Activated naive CD4-positive, alpha-beta T cell treated with anti-CD3 and anti-CD28 coated beads, Interleukin-2, amount 50 U/mL, for 24 hours (primary cell): Measurements from ENCODE around the gene NPM3.

Experiments
- H3K27ac Mint-ChIP-seq: one replicate; pipeline ENCODE4 v1.8.0; 2021; ENCODE audit warnings: mild to moderate bottlenecking, mixed read lengths
- H3K27me3 Mint-ChIP-seq: one replicate; pipeline ENCODE4 v1.8.0; 2021; ENCODE audit warnings: mixed read lengths
- H3K36me3 Mint-ChIP-seq: one replicate; pipeline ENCODE4 v1.8.0; 2021; ENCODE audit warnings: mixed read lengths
- H3K4me1 Mint-ChIP-seq: one replicate; pipeline ENCODE4 v1.8.0; 2021; ENCODE audit warnings: mixed read lengths
- H3K4me3 Mint-ChIP-seq: one replicate; pipeline ENCODE4 v1.8.0; 2021; ENCODE audit warnings: mild to moderate bottlenecking, mixed read lengths
- H3K9me3 Mint-ChIP-seq: one replicate; pipeline ENCODE4 v1.8.0; 2021; ENCODE audit warnings: mixed read lengths

The NPM3 gene

DNA sequence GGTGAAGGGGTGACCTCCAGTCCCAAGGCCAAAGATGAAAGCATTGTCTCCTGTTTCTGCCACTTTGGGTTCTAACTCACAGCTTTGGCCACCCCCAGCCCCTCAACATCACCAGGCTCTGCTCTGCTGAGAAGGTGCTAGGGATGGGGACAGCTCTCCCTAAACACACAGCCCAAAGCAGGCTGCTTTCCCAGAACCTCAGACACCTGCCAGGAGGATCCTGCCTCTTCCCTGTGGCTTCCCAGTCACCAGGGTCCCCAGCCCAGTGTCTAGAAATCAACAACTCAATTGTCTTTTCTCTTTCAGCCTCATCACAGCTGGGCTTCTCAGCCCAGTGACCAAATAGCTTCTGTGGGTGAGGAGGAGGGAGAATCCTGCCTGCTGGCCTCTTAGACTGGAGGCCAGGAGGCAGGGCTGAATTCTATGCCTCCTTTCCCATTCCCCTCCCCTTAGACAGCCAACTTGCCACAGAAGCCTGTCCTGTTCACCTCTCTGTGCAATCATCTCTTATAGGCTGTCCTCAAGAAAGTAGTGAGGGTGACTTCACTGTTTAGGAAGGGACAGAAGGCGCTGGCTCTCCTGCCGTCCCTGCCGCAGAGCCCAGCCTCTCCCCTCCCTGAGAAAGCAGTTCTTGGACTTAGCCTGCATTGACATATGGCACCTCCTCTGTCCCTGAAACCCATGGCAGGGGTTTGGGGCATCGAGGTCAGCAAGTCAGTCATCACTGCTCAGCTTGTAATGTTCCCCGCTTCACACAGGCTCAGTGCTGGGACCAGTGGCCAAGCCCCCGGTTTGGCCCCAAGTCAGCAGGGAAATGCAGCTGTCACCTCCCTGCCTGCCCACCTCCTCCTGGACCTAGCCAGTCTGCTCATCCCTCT, 11.0 kb downstream of the NPM3 start:
- Mint-ChIP-seq H3K27me3 (peaks cover 39% of the 10 kb centered on the region), H3K36me3 (peaks cover 2% of the 10 kb centered on the region)

DNA sequence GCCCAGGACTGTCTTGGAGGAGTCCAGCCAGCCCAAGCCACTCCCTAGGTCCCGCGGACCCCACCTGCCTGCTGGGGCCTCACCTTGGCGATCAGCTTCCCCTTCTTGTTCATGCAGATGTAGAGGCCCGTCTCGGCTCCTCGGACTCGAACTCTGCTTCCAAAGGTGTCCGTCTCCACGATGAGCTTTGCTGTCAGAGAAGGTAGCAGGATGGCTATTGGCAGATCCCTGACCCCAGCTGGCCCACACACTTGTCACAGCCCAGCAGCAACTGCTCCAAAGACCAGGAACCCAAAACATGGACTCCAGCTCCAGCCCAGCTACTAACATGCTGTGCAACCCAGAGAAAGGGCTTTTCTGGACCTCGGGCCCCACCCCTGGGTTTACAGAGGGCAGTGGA, 11.9 kb downstream of the NPM3 start:
- Mint-ChIP-seq H3K4me1 (peaks cover 16% of the 10 kb centered on the region), H3K27me3 (peaks cover 39% of the 10 kb centered on the region), H3K27ac (no peak overlapping the region), H3K4me3 (no peak overlapping the region), H3K9me3 (no peaks in the 10 kb centered on the region), H3K36me3 (peaks cover 2% of the 10 kb centered on the region)

More for the DNA sequence above, 11.0 kb downstream of the NPM3 start:
- H3K4me3 Mint-ChIP-seq: no peak overlapping the region
- peaks cover 21% of the 10 kb centered on the region for H3K4me1 Mint-ChIP-seq
- no peak overlapping the region for H3K27ac Mint-ChIP-seq
- H3K9me3 Mint-ChIP-seq: no peaks in the 10 kb centered on the region

GRCh38 chr10:101770331-101771215, 12.7 kb downstream of the NPM3 start:
- Mint-ChIP-seq H3K9me3 (no peaks in the 10 kb centered on the region), H3K4me1 (peaks cover 16% of the 10 kb centered on the region), H3K4me3 (no peak overlapping the region), H3K27me3 (peaks cover 39% of the 10 kb centered on the region), H3K36me3 (peaks cover 2% of the 10 kb centered on the region), H3K27ac (no peak overlapping the region)

GRCh38 chr10:101769541-101770180, 13.6 kb downstream of the NPM3 start:
- Mint-ChIP-seq H3K4me1 (peaks cover 14% of the 10 kb centered on the region), H3K27me3 (peaks cover 35% of the 10 kb centered on the region), H3K36me3 (peaks cover 2% of the 10 kb centered on the region), H3K27ac (no peak overlapping the region), H3K9me3 (no peaks in the 10 kb centered on the region), H3K4me3 (no peak overlapping the region)

- Mint-ChIP-seq H3K4me3 (no peak overlapping the region), H3K27me3 (peaks cover 27% of the 10 kb centered on the region), H3K4me1 (peaks cover 5% of the 10 kb centered on the region), H3K36me3 (peaks cover 2% of the 10 kb centered on the region), H3K27ac (peak overlapping the region; percentile 38), H3K9me3 (no peaks in the 10 kb centered on the region)
Observed at GRCh38 chr10:101768791-101769170, 14.5 kb downstream of the NPM3 start.

DNA sequence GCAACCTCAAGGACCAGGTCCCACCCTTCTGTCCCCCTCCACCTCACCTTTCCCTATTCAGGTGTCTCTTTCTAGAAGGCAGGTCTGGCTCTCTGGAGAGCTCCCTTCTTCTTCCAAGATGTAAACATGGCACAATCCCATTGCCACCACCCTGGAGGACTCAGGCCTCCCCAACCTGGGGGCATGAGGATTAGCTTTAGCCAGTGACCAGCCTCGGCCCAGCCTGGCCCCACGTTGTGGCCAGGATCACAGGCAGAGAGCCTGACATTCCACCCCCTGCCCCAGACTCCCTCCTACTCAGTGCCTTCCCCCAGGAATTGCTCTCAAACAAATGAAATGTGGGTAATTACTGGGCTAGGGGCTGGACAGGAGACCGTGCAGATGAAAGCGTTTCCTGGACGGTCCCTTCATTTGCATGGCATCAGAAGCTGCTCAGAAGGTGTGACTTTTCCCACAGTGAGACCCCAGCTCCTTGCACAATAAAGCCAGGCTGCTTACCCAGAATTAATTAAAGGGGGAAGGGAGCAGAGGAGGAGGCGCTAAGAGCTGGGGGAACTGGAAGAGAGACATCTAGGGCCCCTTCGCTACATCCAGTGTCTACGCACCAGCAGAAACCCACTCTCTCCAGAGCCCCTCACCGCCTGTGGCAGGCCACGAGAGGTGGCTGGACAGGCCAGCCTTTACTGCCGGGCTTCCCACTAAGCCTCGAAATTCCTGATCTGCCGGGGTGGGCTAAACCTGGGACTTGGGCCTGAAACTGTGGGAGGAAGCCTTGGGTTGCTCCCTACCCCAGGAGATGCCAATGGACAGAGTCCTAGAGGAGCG, 15.1 kb downstream of the NPM3 start:
- Mint-ChIP-seq H3K4me3 (no peak overlapping the region), H3K36me3 (peaks cover 2% of the 10 kb centered on the region), H3K9me3 (no peaks in the 10 kb centered on the region), H3K4me1 (no peaks in the 10 kb centered on the region), H3K27me3 (peaks cover 22% of the 10 kb centered on the region), H3K27ac (no peak overlapping the region)

DNA sequence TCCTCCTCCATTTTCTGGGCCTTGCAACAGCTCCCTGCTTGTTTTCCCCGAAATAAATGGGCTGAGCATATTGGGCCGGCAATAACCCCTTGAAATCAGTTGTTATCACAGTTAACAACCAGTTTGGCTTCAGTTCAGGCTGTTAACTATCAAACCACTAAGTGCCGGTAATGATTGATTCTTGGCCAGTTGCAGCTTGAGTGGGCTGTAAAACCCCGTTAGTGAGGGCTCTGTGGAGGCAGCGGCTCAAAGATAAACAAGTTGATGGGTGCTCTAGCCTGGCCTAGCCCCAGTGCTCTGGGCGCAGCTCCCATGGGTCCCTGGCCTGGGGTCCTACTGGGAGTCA, 15.7 kb downstream of the NPM3 start:
- H3K9me3 Mint-ChIP-seq: no peaks in the 10 kb centered on the region
- peaks cover 2% of the 10 kb centered on the region for H3K36me3 Mint-ChIP-seq
- no peak overlapping the region for H3K27ac Mint-ChIP-seq
- H3K27me3 Mint-ChIP-seq: peaks cover 17% of the 10 kb centered on the region
- no peak overlapping the region for H3K4me3 Mint-ChIP-seq
- H3K4me1 Mint-ChIP-seq: no peaks in the 10 kb centered on the region

DNA sequence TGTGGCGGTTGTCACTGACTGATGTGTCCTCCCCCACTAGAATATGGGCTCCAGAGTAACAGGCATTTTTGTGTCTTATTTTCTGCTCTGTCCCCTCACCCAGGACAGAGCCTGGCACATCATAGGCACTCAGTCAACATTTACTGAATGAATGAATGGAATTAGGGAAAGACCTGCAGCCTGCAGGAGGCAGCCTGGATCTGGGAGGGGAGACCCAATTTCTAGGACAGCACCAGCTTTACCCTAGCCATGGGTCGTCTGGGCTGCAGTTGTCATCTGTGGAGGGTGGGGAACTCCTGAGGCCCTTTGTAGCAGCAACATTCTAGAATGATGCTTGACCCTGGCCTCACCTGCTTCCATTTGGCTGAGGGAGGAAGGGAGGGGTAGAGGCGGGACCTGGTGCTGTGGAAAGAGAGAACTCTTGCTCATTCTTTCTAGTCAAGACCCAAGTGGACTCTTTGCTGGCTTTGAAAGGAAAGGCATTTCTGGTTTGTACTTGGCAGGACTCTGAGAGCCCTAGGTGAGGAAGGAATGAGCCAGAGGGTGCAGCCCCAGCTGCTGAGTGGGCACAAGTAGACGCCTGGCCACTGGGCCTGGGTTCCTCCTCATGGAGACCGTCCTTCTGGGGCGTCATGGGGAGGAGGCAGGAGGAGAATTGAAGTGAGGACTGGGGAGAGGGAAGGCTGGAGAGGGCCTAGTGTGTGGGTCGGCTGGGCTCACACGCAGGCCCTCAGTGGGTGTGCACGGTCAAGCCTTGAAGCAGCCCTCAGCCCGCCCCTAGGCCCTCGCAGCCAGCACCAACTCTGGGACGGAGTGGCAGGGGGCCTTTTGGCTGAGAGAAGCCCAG, 16.3 kb downstream of the NPM3 start:
- H3K27ac Mint-ChIP-seq: no peak overlapping the region
- H3K27me3 Mint-ChIP-seq: peaks cover 12% of the 10 kb centered on the region
- peaks cover 2% of the 10 kb centered on the region for H3K36me3 Mint-ChIP-seq
- no peaks in the 10 kb centered on the region for H3K4me1 Mint-ChIP-seq
- H3K9me3 Mint-ChIP-seq: no peaks in the 10 kb centered on the region
- H3K4me3 Mint-ChIP-seq: no peak overlapping the region

- H3K4me1 Mint-ChIP-seq: no peaks in the 10 kb centered on the region
- peaks cover 11% of the 10 kb centered on the region for H3K27me3 Mint-ChIP-seq
- no peak overlapping the region for H3K4me3 Mint-ChIP-seq
- H3K36me3 Mint-ChIP-seq: peaks cover 2% of the 10 kb centered on the region
- H3K27ac Mint-ChIP-seq: no peak overlapping the region
- H3K9me3 Mint-ChIP-seq: no peaks in the 10 kb centered on the region
Observed at GRCh38 chr10:101766306-101766705, 16.9 kb downstream of the NPM3 start.

DNA sequence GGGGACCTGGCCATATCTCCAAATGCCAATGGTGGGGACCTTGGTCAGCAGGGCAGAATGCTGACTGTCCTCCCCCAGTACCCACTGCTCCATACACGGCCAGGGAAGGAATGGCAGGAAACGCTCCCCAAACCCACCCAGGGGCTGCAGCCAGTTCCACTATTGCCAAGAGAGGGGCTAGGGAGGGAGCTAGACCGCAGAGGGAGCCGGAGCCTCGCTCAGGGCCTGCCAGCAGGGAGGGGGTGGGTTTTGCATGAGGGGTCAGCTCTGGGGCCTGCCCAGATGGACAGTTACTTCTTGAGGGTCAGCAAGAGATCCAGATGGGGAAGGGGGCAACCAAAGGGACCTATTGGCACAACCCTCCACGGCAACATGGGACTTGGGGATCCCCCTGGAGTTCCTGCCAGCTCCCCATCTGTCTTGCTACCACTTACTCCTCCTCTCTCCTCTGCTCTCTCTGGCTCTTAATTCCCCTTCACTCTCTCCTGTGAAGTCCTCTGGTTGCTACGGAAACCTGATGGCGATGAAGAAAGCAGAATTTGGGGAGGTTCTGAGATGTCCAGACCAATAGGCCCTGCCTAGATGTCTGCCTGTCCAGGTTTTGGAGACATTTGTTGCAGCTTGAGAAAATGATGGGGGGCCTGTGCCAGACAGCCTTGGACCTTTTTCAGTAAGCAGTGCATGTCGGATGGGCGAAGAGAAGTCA, 20.0 kb downstream of the NPM3 start:
- H3K4me3 Mint-ChIP-seq: no peak overlapping the region
- H3K27me3 Mint-ChIP-seq: peaks cover 2% of the 10 kb centered on the region
- H3K9me3 Mint-ChIP-seq: no peaks in the 10 kb centered on the region
- no peak overlapping the region for H3K27ac Mint-ChIP-seq
- no peaks in the 10 kb centered on the region for H3K4me1 Mint-ChIP-seq
- no peaks in the 10 kb centered on the region for H3K36me3 Mint-ChIP-seq

DNA sequence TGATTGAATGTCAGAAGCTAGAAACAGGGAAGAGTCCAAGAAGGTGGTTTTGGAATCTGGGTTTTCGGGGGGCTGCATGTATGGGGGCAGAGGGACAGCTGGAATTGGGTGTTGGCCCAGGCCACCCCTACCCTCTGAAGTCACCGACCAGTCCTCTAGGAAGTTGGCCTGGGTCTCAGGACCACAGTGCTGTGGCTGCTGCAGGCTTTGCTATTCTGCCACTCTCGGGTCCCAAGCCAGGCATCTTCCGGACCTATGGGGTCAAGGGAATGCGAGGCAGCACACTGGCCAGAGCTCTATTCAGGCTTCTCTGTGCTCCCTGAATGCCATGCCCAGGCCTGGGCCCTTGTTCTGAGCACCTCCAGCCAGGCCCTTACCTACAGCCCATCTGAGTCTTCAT, 20.5 kb downstream of the NPM3 start:
- H3K36me3 Mint-ChIP-seq: no peaks in the 10 kb centered on the region
- H3K4me3 Mint-ChIP-seq: no peak overlapping the region
- H3K27ac Mint-ChIP-seq: no peak overlapping the region
- H3K27me3 Mint-ChIP-seq: peaks cover 2% of the 10 kb centered on the region
- no peaks in the 10 kb centered on the region for H3K9me3 Mint-ChIP-seq
- no peaks in the 10 kb centered on the region for H3K4me1 Mint-ChIP-seq

- Mint-ChIP-seq H3K27ac (no peak overlapping the region), H3K4me3 (no peak overlapping the region), H3K4me1 (no peaks in the 10 kb centered on the region), H3K9me3 (no peaks in the 10 kb centered on the region), H3K27me3 (no peaks in the 10 kb centered on the region), H3K36me3 (no peaks in the 10 kb centered on the region)
Observed at GRCh38 chr10:101761226-101761625, 22.0 kb downstream of the NPM3 start.

GRCh38 chr10:101760510-101760909, 22.7 kb downstream of the NPM3 start:
- Mint-ChIP-seq H3K4me3 (no peak overlapping the region), H3K27me3 (no peaks in the 10 kb centered on the region), H3K9me3 (no peaks in the 10 kb centered on the region), H3K4me1 (no peaks in the 10 kb centered on the region), H3K36me3 (no peaks in the 10 kb centered on the region), H3K27ac (no peak overlapping the region)
